HG03432 (cell line): Measurements from ENCODE around the gene BACH2.

ENCODE experiments used
- ATAC-seq: cut with Tn5 transposase; IDR thresholded peaks from one replicate; pipeline ENCODE4 v1.9.1; 2021; ENCODE audit warnings: mild to moderate bottlenecking, moderate library complexity; ENCODE audit not compliant: unreplicated experiment

BACH2 gene

DNA sequence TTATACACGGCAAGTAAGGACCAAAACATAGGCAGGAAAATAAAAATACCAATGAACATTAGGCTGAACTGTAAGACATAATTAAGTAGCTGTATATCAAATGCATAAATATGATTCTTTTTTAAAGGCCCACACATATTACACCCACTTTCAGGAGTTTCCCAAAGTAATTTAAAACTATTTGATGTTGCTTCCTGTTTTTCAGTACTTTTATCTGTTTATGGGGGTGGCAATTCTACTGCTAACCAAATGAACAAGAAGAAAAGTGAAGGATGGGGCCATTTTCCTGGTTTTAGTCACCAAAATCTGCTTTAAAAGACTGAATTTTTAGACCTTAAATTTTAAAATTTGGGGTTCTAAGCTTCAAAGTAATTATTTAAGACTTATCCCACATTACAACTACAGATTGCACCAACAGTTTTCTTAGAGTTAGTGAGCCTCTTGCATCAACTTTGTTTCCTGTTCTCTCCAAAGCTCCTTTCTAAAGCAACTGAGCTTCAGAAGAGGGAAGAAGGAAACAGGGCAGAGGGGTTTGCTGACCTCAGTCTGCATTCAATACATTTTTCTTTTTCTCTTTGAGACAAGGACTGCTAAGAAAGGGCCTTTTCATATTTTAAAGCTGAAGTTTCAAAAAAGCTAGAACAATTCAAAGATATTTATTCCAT lies 191.0 kb downstream of the BACH2 start:
- no peak for ATAC-seq

DNA sequence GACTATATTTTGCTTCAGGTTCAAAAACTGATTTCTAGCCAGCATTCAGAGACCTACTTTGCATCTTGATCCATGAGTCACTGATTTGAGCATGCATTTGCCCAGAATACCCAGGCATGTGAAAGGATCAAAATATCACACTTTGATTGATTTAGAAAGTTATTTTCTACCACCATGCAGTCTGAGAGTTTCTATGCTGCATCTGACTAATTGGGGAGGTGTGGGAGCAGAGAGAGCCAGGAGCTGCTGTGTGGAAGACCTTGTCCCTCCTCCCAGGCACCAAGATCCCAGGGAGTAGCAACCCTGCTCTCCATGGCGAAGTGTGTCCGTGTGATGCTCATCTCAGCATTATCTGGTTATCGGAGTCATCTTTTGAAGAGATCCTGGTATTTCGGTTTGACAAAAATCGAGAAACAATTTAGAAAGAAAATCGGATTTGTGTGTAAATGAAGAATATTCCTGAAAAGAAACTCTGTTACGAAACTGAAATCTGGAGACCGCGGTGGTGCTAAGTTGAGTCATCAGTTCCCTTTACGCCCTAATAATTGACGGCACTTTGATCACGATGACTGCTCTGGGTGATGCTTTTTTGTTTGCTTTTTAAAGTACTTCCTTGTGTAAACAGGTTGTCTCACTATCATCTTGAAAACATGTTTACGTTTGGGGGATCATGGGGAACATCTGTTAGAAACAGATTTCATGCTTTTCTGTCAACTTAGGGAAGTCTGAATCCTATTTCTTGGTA lies 193.4 kb downstream of the BACH2 start:
- peak; percentile 83 for ATAC-seq

DNA sequence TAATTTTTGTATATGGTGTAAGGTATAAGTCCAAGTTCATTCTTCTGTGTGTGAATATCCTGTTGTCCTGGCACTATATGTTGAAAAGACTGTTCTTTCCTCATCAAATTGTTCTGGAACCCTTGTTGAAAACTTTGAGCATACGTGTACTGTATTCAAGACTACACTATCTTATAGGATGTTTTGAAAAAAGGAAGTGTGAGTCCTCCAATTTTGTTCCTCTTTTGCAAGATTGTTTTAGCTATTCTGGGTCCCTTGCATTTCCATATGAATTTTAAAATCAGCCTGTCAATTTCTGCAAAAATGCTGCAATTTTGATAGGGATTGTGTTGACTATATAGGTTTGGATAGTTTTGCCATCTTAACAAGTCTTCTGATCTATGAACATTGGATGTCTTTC lies 195.2 kb downstream of the BACH2 start:
- no peak for ATAC-seq

DNA sequence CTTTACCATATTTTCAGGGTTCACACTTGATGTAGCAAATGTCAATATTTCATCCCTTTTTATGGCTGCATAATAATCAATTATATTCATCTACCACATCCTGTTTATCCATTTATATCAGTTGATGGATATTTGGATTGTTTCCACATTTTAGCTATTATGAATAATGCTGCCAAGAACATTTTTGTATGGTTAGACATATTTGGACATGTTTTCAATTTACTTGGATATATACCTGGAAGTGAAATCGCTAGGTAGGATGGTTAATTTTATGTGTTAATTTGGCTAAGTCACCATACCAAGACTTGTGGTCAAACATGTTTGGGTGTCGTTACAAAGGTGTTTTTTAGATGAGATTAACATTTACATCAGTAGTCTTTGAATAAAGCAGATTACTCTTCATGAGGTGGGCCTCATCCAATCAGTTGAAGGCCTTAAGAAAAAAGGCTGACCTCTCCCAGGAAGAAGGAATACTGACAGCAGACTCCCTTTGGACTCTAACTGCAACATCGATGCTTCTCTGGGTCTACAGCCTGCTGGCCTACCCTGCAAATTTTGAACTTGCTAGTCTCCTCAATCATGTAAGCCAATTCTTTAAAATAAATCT lies 196.5 kb downstream of the BACH2 start:
- ATAC-seq: no peak

DNA sequence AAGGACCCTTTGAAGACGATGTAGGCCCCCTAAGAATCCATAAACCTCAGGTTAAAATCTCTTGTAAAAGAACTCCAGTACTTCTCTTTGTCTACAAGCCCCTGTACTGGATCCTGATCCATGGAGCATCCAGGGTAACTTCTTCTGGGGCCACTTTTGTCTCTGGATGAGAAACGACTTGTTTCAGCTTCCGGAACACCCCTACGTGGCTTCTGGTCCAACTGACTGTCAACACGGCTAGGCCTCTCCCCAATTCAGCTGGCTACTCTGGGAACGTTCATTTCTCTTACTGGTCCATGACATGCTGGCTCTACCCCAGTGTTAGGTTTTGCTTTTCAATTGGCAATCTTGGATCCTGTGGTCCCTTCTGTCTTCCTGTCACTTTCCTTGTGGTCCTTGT lies 198.0 kb downstream of the BACH2 start:
- no peak for ATAC-seq

DNA sequence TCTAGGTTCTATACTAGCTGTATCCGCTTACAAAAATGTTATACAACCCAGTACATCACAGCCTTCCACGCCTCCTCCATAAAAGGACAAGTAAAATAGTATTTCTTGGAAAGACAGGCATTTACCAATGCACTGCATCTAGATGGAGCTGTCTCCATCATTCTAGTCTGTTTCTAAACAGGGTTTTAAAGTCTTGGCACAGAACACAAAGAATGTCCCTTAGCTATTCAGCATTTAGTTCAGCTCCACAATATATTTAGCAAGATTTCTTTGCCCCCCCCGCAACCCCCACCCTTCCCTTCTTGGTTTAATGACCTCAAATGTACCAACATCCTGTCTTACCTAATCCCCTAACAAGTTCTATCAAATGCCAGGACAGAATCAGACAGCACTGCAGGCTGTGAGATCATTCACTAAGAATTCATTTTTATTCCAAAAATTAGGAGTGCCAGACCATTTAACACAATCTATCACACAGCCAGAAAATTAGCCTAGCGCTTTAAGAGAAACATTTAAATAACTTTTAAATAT lies 198.6 kb downstream of the BACH2 start:
- ATAC-seq: no peak

DNA sequence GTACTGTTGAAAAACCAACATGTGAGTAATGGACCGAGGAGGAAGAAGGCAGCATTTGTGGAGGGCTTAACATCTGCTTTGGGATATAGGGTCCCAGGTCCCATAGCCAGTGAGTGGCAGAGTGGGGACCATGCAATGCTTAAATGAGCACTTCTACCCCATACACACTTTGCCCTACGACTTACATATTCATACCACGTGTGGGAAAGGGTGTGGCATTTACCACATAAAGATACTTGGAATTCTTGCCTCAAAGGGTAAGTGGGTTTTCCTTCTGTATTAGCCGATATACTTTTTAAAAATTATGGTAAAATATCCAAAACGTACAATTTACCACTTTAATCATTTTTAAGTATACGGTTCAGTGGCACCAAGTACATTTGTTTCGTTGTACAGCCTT lies 199.3 kb downstream of the BACH2 start:
- ATAC-seq: no peak

DNA sequence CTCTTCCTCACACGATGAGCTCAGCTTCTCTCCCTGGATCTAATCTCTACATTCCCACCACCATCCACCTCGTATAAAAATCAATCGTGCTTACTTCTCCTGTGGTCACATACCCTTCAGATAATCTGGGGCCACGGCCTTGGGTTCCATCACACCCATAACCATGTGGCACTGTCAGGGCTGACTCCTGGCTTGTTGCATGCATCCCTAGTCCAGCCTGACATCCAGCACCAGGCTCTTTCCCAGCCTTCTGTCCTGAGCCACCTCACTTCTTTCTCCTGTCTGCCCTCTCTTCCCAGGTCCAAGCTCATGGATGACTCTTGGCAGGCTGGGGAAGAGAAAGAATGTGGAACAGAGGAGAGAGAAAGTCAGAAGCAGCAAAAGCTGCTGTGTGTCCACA lies 199.8 kb downstream of the BACH2 start:
- no peak for ATAC-seq

DNA sequence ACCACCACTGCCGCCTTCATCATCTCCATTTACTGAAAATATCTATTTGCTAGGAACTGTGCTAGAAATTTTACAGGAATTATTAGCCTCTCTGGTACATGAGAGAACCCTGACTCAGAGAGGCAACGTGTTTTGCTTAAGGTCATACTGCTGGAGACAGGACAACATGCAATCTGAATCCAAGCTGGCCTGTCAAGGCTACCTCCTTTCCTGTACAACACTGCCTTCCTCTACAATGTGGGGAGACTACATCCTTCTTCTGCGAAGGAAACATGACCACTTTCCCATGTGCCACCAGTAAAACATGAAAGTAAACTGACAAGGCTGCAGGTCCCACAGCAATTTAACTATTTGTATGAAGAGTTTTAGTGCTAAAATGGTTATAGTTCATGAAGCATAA lies 200.9 kb downstream of the BACH2 start:
- ATAC-seq: no peak

DNA sequence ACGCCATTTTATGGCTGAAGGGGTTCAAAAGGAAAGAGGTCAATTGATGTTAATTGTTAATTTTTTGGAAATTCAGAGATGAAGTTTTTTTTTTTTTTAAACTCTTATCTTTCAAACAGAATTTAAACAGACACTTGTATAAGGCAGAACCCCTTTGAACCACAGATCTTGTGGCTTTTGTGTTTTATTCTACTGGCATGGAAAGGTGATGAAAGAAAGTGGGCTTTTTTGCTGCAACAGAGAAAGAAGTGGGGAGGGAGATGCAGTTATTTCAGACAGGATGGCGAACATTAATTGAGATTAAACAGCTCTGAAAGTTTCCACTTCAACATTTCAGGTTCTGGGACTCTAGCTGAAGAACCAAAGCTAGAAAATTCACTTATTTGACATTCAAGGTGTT lies 201.5 kb downstream of the BACH2 start:
- no peak for ATAC-seq

DNA sequence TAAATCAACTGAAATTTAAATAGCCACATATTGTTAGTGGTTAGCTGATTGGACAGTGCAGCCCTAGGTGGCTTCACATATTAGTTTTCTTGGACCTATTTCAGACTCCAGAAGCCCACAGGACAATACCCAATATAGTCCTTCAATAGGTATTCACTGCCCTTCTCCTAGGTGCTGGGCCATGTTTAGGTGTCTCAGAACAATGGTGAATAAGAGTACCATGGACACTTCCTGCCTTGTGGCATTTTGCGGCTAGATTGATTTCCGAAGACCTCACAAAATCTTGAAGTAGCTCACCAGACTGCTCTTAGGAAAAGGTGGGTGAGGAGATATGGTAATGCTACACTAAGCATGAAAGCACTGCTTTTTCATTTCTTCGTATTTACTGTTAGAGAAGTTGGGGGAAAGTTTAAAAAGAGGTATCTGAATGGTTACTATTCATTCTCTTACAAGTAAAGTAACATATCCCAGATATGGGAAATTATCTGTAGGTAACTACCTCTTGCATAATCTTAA lies 203.0 kb downstream of the BACH2 start:
- ATAC-seq: no peak

DNA sequence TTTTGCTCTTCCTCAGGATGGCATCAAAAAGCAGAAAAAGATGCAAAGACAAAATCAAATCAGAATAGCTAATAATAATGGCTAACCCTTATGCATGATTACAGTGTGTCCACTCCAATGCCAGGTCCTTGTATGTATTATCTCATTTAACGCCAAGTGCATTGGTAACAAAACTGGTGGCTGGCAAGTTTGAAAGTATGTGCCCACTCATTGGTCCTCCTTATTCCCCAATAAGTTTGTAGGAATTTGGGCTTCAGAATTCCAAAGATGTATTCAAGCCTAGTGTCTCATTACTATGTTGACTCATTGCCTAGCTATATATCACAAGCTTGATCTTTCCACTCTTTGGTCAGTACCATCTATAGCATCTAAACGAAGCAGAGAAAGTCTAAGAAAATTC lies 205.8 kb downstream of the BACH2 start:
- no peak for ATAC-seq

DNA sequence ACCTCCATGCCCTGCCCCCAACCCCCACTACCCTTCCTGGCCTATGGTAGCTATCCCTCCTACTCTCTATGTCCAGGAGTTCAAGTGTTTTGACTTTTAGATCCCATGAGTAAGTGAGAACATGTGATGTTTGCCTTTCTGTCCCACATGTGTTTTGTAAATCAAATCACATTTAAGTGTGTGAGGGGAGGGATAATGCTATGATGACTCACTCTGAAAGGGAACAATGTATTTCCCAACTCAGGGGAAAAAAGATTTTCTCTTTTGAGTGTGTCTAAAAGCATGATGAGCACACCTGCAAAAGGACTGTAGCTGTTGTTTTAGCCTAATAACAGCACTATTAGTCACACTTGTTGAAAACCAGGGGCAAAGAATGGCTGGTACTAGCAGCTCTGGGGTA lies 208.6 kb downstream of the BACH2 start:
- ATAC-seq: no peak

DNA sequence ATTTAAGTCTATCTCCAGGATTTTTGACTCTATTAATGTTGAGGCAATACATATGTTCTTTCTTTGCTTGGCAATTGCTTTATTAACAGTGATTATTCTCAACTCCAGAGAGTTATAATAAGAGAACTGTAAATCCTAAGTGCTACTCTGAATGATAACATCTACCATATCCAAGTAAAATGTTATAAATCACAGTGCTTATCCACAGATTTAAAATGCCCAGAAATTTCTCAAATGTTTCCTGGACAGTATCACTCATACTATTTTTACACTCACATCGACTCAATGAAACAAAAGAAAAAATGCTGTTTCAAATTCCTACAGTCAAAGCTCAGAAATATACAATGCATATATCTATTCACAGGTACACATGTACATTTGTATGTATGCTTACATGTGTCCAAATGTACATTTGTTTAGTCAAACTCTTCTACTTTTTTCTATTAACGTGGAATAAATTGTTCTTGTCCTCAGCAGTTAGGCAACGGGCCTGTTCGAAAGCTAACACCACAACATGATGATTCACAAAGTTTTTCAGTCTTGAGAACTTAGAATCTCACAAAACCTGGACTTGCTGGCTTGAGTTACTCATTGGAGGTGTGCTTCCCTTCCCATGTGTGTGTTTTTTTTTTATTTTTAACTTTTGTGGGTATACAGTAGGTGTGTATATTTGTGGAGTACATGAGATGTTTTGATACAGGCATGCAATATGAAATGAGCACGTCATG lies 209.4 kb downstream of the BACH2 start:
- no peak for ATAC-seq

DNA sequence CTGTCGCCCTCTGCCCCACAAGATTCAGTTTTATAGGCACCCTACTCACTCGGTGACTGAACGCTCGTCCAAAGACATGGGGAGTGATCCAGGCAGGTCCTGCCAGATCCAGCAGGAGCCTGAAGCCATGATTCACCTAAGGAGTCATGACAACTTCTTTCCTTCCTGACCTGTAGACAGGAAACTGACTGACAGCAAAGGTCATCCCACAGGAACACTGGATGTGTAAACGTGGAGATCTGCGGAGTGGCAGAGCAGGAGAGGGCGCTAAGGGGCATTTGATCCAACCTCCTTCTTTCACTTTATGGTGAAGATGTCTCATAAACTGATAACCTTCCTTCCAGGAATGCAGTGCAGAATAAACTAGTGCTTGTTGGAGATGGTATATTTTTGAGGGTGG lies 210.1 kb downstream of the BACH2 start:
- no peak for ATAC-seq

DNA sequence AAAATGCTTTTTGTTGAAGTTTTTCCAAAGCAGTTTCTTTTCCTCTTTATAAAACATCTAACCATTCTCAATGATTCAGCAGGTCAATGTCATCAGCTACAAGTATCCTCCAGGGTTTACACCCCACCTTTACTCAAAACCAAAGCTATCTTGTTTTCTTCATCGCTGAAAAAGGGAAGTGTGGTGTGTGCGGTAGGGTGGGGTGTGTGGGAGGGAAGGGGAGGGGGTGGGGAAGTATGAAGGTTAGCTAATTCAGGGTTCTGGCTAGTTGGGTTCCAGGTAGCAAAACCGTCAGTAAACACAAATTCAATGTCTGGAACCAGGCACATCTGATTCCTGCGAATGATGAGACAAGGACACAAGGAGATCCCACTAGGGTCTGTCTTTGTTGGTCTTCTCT lies 212.8 kb downstream of the BACH2 start:
- ATAC-seq: peak; percentile 67

DNA sequence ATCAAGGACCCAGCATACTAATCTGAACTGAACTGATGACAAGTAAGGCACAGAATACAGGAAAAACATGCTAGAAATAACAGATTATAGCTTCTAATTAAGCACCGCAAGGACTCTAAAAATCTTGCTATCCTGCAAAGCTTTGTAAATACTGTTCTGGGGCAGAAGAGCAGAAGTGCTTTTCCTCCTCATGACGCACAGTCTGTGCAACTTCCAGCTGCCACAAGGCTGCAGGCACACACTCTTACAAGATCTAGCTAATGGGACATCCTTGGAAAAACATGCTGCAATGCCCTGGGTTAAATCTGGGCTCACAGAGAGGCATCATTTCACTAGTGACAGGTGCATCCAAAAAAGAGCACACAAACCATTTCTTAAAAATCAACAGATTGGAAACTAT lies 213.8 kb downstream of the BACH2 start:
- no peak for ATAC-seq

DNA sequence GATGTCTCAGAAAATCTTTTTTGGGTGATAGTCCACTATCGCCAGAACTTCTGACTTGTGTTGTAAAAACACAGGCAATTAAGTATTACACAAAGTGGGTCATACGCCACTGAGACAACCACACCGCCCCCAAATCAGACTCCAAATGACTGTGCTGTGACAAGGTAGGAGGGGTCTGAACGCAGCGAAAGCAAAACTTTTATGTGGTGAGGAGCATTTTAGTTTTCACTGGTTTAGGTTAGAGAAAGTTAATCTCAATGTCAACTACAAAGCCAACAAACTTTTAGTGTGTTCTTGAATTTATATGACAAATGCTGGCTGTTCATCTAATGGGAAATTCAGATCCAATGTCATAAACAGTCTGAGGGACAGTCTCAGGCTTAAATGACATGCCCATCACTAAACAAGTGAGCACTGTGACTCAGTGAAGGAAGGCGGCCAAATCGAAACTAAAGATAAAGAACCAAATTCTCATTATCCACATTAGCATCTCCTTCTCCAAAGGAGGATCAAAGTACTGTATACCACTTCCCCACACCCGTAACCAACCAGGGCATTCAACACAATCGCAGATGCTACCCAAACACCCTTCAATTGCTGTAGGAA lies 215.7 kb downstream of the BACH2 start:
- ATAC-seq: peak; percentile 88

DNA sequence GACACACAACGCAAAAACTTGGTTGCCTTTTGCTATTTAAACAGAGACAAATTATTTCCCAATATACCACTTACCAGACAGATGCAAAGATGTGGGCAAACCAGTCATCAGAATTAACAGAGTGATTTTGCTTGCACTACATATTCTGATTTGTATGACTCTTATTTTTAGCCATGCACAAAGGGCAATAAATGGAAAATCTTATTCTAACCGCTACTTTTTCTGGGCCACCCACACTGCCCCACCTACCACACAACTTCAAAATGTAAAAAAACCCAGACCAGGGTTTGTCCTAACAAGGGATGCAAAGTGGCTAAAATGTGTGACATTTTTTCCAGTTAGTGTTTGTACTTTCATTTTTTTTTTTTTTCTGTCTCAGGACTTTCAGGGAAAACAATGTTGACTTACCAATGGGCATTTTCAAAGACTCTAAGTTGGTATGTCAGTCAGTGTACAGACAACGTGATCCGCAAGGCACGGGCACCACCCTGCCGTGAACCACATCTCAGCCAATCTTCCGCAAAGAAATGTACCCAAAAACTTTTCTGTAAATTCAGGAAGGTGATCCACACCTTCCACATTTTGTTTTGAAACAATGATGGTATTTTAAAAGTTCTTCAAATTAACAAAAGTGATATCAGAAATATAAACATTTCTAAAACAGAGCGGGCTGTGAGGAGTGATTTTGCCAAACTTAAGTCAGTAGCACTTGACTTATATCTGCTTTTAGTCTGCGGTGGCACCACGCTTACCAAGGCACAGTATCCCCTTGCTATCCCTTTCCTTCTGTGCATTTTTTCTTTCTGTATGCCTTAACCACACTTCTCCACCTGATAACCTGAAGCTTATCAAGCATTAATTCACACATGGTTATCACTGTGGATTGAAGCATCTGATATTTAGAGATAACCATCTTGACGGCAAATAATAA lies 216.8 kb downstream of the BACH2 start:
- no peak for ATAC-seq
